ENCODE data around the gene AVEN.

Gene AVEN

GRCh38 chr15:34043813-34044212 is 4.8 kb upstream of the AVEN start:
- no peak for DNase-seq (ENCODE audit: extremely low read depth, low read depth)
- no peak for TF ChIP-seq CTCF (IDR thresholded peaks at IDR 0.05; ENCODE audit: low read depth, low read length, missing control alignments)
- H3K4me3 ChIP-seq (replicated peaks; ENCODE audit: low read depth, low read length) = no peak overlapping the region

GRCh38 chr15:34043391-34043790 is 4.4 kb upstream of the AVEN start:
- no peak for DNase-seq (ENCODE audit: extremely low read depth, low read depth)
- H3K4me3 ChIP-seq (replicated peaks; ENCODE audit: low read depth, low read length) = no peak overlapping the region
- TF ChIP-seq CTCF (IDR thresholded peaks at IDR 0.05; ENCODE audit: low read depth, low read length, missing control alignments) = no peak

GRCh38 chr15:34039790-34040113 is 748 bp upstream of the AVEN start:
- DNase-seq (ENCODE audit: extremely low read depth, low read depth) = no peak

GRCh38 chr15:34038023-34038870 is 757 bp downstream of the AVEN start:
- peak overlapping the region; percentile 76 for H3K4me3 ChIP-seq (replicated peaks; ENCODE audit: low read depth, low read length)
- DNase-seq (ENCODE audit: extremely low read depth, low read depth) = no peak
- TF ChIP-seq CTCF (IDR thresholded peaks at IDR 0.05; ENCODE audit: low read depth, low read length, missing control alignments) = no peak

More at GRCh38 chr15:34039790-34040113, 748 bp upstream of the AVEN start:
- no peak for TF ChIP-seq CTCF (IDR thresholded peaks at IDR 0.05; ENCODE audit: low read depth, low read length, missing control alignments)
- peak overlapping the region; percentile 76 for H3K4me3 ChIP-seq (replicated peaks; ENCODE audit: low read depth, low read length)

- no peak for TF ChIP-seq CTCF (IDR thresholded peaks at IDR 0.05; ENCODE audit: low read depth, low read length, missing control alignments)
- no peak overlapping the region for H3K4me3 ChIP-seq (replicated peaks; ENCODE audit: low read depth, low read length)
- DNase-seq (ENCODE audit: extremely low read depth, low read depth) = no peak
These were observed 6.8 kb downstream of the AVEN start for GRCh38 chr15:34031987-34032760.

GRCh38 chr15:34027606-34028005 is 11.4 kb downstream of the AVEN start:
- no peak overlapping the region for H3K4me3 ChIP-seq (replicated peaks; ENCODE audit: low read depth, low read length)
- TF ChIP-seq CTCF (IDR thresholded peaks at IDR 0.05; ENCODE audit: low read depth, low read length, missing control alignments) = no peak
- DNase-seq (ENCODE audit: extremely low read depth, low read depth) = no peak

Data from HFF-Myc (cell line).